CD4-positive, CD25-positive, alpha-beta regulatory T cell (primary cell): Measurements from ENCODE around the gene APOA4. TPM values are rescaled to one million over a fixed set of nuclear protein-coding genes. Genes with fewer than 3 reads are reported as not detected.
A peak's percentile ranks its signal among the peaks of the same experiment; 100 is the strongest.

Experiments used
- ATAC-seq, 2 donors: fragments of 150-1000 bp; cut with Tn5 transposase; one replicate each; pipeline ENCODE4 v1.10.0; 2021; ENCODE audit warnings: low read depth in 2 of 2, moderate number of reproducible peaks in 2 of 2, moderate library complexity in 1 of 2
- DNase-seq, 3 donors: peaks; one replicate each; pipeline versions ENCODE4 v3.0.0 to v3.0.0-alpha.2; 2012 to 2022; ENCODE audit warnings: mixed read lengths in 1 of 3
- H3K27ac ChIP-seq: one replicate; pipeline ENCODE4 v1.7.0; 2013; ENCODE audit warnings: mild to moderate bottlenecking, low read length; ENCODE audit not compliant: insufficient read depth, poor library complexity, severe bottlenecking
- H3K27me3 ChIP-seq: one replicate; pipeline ENCODE4 v1.7.0; 2013; ENCODE audit warnings: low read length; ENCODE audit not compliant: control insufficient read depth, insufficient read depth
- H3K36me3 ChIP-seq: one replicate; pipeline ENCODE4 v1.7.0; 2013; ENCODE audit warnings: mild to moderate bottlenecking, low read length, moderate library complexity; ENCODE audit not compliant: control insufficient read depth, insufficient read depth
- H3K4me1 ChIP-seq: 2 replicates; pipeline ENCODE4 v1.7.0; 2013; ENCODE audit warnings: mild to moderate bottlenecking, low read length; ENCODE audit not compliant: insufficient read depth, control insufficient read depth, poor library complexity, severe bottlenecking
- H3K4me3 ChIP-seq: one replicate; pipeline ENCODE4 v1.7.0; 2013; ENCODE audit warnings: low read depth, mild to moderate bottlenecking, low read length, moderate library complexity
- H3K9me3 ChIP-seq, 2 experiments: 1 replicate in 1 of 2; 2 replicates in 1 of 2; pipeline ENCODE4 v1.7.0; 2013; ENCODE audit warnings: low read length in 2 of 2, mild to moderate bottlenecking in 1 of 2, moderate library complexity in 1 of 2; ENCODE audit not compliant: control insufficient read depth in 2 of 2
- H3K27ac Mint-ChIP-seq, 3 donors: one replicate each; pipeline ENCODE4 v1.8.0; 2020 to 2022; ENCODE audit warnings: mild to moderate bottlenecking in 3 of 3, mixed read lengths in 3 of 3, moderate library complexity in 2 of 3
- H3K27me3 Mint-ChIP-seq: one replicate; pipeline ENCODE4 v1.8.0; 2022; ENCODE audit warnings: mild to moderate bottlenecking, mixed read lengths
- H3K36me3 Mint-ChIP-seq: one replicate; pipeline ENCODE4 v1.8.0; 2020; ENCODE audit warnings: mixed read lengths
- H3K4me1 Mint-ChIP-seq, 4 donors: one replicate each; pipeline ENCODE4 v1.8.0; 2020 to 2022; ENCODE audit warnings: mixed read lengths in 4 of 4, mild to moderate bottlenecking in 1 of 4
- H3K4me3 Mint-ChIP-seq, 4 donors: one replicate each; pipeline ENCODE4 v1.8.0; 2020 to 2022; ENCODE audit warnings: mild to moderate bottlenecking in 4 of 4, mixed read lengths in 4 of 4, moderate library complexity in 3 of 4
- H3K9me3 Mint-ChIP-seq, 7 donors: one replicate each; pipeline ENCODE4 v1.8.0; 2020 to 2022; ENCODE audit warnings: mixed read lengths in 7 of 7, mild to moderate bottlenecking in 3 of 7, moderate library complexity in 2 of 7
- polyA plus RNA-seq, 4 donors: library from polyadenylated mRNA; unstranded; fragments of 300-500 nt; fragmentation: Illumina TruSeq; gene quantifications; one replicate each; pipeline ENCODE4 v1.2.3, GENCODE V29; 2021
- total RNA-seq: library from RNA; stranded (reverse); gene quantifications from one replicate; pipeline ENCODE4 v1.2.3, GENCODE V29; 2022

APOA4 gene
- total and polyA plus RNA-seq, 5 donors from 2014 or later: not detected

DNA sequence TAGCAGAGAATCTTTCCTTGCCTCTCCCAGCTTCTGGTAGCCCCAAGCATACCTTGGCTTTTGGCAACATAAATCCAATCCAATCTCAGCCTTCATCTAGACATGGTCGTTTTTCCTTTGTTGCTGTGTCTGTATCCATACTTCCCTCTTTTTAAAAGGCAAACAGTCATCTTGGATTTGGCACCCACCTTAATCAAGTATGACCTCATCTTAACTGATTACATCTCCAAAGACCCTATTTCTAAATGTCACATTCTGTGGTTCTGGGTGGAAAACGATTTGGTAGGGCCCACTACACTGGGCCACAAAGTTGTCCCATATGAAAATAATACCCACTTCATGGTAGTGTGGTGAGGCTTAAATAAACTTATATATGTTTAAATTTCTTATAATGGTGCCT lies 51.2 kb downstream of the APOA4 start:
- Histone ChIP-seq H3K27ac (peak overlapping the region; percentile 89), H3K27me3 (no peaks in the 10 kb centered on the region), H3K36me3 (peaks cover 7% of the 10 kb centered on the region), H3K4me1 (peaks cover 26% of the 10 kb centered on the region), H3K4me3 (peak overlapping the region; percentile 94), H3K9me3 (no peaks in the 10 kb centered on the region)
- DNase-seq: no peak
- Mint-ChIP-seq H3K27me3 (peaks cover 12% of the 10 kb centered on the region), H3K27ac (peak overlapping the region; percentile 93 to 99 (median 99)), H3K36me3 (peaks cover 18% of the 10 kb centered on the region), H3K4me3 (peak overlapping the region; percentile 99), H3K9me3 (peaks cover 0 to 1% (median 0%) of the 10 kb centered on the region in 7 donors), H3K4me1 (peaks cover 31 to 45% (median 35%) of the 10 kb centered on the region in 4 donors)
- ATAC-seq: no peak

Other genes starting within 250 kb of the APOA4 start
- gene BUD13, start 50.3 kb downstream of the APOA4 start, total RNA-seq: 12.9 TPM
- gene BUD13, start 50.3 kb downstream of the APOA4 start, polyA plus RNA-seq: 10 to 100 TPM; 12.1 to 18.5 (median 14.2) TPM
- gene ZPR1, start 35.3 kb downstream of the APOA4 start, total RNA-seq: 99.8 TPM
- 10 to 100 TPM; 43.4 to 53.1 (median 44.5) TPM for gene ZPR1, start 35.3 kb downstream of the APOA4 start, polyA plus RNA-seq
- not detected for gene APOA5, start 31.4 kb downstream of the APOA4 start, total RNA-seq
- gene APOA5, start 31.4 kb downstream of the APOA4 start, polyA plus RNA-seq: not detected
- gene APOC3, start 6.6 kb upstream of the APOA4 start, total RNA-seq: not detected
- not detected for gene APOC3, start 6.6 kb upstream of the APOA4 start, polyA plus RNA-seq
- gene APOA1, start 14.3 kb upstream of the APOA4 start, total RNA-seq: not detected
- gene APOA1, start 14.3 kb upstream of the APOA4 start, polyA plus RNA-seq: under 1 TPM in 1 of 4 donors, not detected in 3; 0.34 TPM